HCT116 (cell line): Measurements from ENCODE around the gene RNU5B-1. TPM values are rescaled to one million over a fixed set of nuclear protein-coding genes. Genes with fewer than 3 reads are reported as not detected.
"Not testable (repeated sequence)": the region's sequence is repeated elsewhere in the genome, so short reads cannot be mapped to it uniquely, and the experiment has no call there.

Experiments used
- ATAC-seq: fragments of 200-7000 bp; cut with Tn5 transposase; 2 replicates; pipeline ENCODE4 v1.9.1; 2020; ENCODE audit warnings: mild to moderate bottlenecking, moderate library complexity
- BruUV-seq: library from RNA; stranded (reverse); fragments of 400-500 nt; replicated peaks from 2 replicates; lab custom pipeline; 2021; lab: Mats Ljungman, UMichigan
- CTCF ChIA-PET: fragments of 300-600 bp; sonication (Branson Sonifier 250); formaldehyde crosslinking; loops from one replicate; lab custom pipeline; 2021; ENCODE audit warnings: antibody characterized with exemption; lab: Charles Lee
- POLR2A ChIA-PET: fragments of 300-600, 350-600 bp; sonication (Branson Sonifier 250); formaldehyde crosslinking; loops from one replicate; lab custom pipeline; 2021; ENCODE audit warnings: antibody characterized with exemption; lab: Charles Lee
- RAD21 ChIA-PET, 2 experiments: fragments of 300-600 bp; sonication (Branson Sonifier 250); formaldehyde crosslinking; loops; one replicate each; lab custom pipeline; 2023; ENCODE audit warnings: low total read pairs in 2 of 2; ENCODE audit not compliant: uncharacterized antibody in 2 of 2, unreplicated experiment in 2 of 2, low non-redundant PET in 1 of 2; lab: Charles Lee
- DNase-seq: peaks from one replicate; pipeline ENCODE4 v3.0.0-alpha.2; 2010; ENCODE audit warnings: low read depth, low spot score
- H2AFZ ChIP-seq: fragments of 200-600 bp; shearing (Covaris generic), sonication (generic); 2 replicates; pipeline ENCODE4 v1.6.1; 2017; ENCODE audit warnings: low read depth, mixed run types, mixed read lengths, antibody characterized with exemption, low read length; ENCODE audit not compliant: poor library complexity, severe bottlenecking
- H3K27ac ChIP-seq: 2 replicates; pipeline ENCODE4 v1.5.1; 2012; ENCODE audit warnings: low read depth, low read length
- H3K27me3 ChIP-seq: fragments of 200-600 bp; sonication (generic); 2 replicates; pipeline ENCODE4 v1.6.1; 2016; ENCODE audit warnings: mixed run types, low read length, mixed read lengths; ENCODE audit not compliant: insufficient read depth
- H3K36me3 ChIP-seq, 2 experiments: fragments of 200-500 bp in 1 of 2; fragments of 200-600 bp in 1 of 2; sonication (Bioruptor generic) in 1 of 2; sonication (generic) in 1 of 2; 2 replicates each; pipeline versions ENCODE4 v1.5.1 to v1.6.1; 2014 to 2016; ENCODE audit warnings: low read length in 2 of 2, inconsistent platforms in 1 of 2, mixed read lengths in 1 of 2, mixed run types in 1 of 2; ENCODE audit not compliant: insufficient read depth in 2 of 2, control insufficient read depth in 1 of 2
- H3K4me1 ChIP-seq, 2 experiments: fragments of 200-600 bp in 1 of 2; sonication (generic) in 1 of 2; 2 replicates each; pipeline versions ENCODE4 v1.5.1 to v1.6.1; 2012 to 2017; ENCODE audit warnings: low read length in 2 of 2, inconsistent platforms in 1 of 2, mild to moderate bottlenecking in 1 of 2, mixed read lengths in 1 of 2, mixed run types in 1 of 2, moderate library complexity in 1 of 2; ENCODE audit not compliant: insufficient read depth in 2 of 2, control insufficient read depth in 1 of 2
- H3K4me2 ChIP-seq: fragments of 200-600 bp; sonication (generic); 2 replicates; pipeline ENCODE4 v1.6.1; 2017; ENCODE audit warnings: mixed run types, low read length, mixed read lengths
- H3K4me3 ChIP-seq, 2 experiments: fragments of 200-600 bp in 1 of 2; sonication (generic) in 1 of 2; replicated peaks in 1 of 2; 2 replicates each; pipeline ENCODE4 v1.5.1; 2011 to 2016; ENCODE audit warnings: low read length in 2 of 2, control low read depth in 1 of 2, low read depth in 1 of 2, mild to moderate bottlenecking in 1 of 2, mixed read lengths in 1 of 2, mixed run types in 1 of 2
- H3K79me2 ChIP-seq: fragments of 200-600 bp; sonication (generic); 2 replicates; pipeline ENCODE4 v1.6.1; 2017; ENCODE audit warnings: mild to moderate bottlenecking, mixed run types, low read length, moderate library complexity, mixed read lengths; ENCODE audit not compliant: insufficient read depth
- H3K9ac ChIP-seq: fragments of 200-600 bp; sonication (generic); 2 replicates; pipeline ENCODE4 v1.6.1; 2016; ENCODE audit warnings: low read length, mixed read lengths
- H3K9me2 ChIP-seq: fragments of 200-600 bp; sonication (generic), shearing (Covaris generic); 2 replicates; pipeline ENCODE4 v1.6.1; 2017; ENCODE audit warnings: mixed run types, mild to moderate bottlenecking, moderate library complexity; ENCODE audit not compliant: insufficient read depth
- H3K9me3 ChIP-seq, 2 experiments: fragments of 200-500 bp in 1 of 2; fragments of 200-600 bp in 1 of 2; sonication (Bioruptor generic) in 1 of 2; sonication (generic) in 1 of 2; 2 replicates each; pipeline ENCODE4 v1.6.1; 2014 to 2017; ENCODE audit warnings: low read length in 2 of 2, mixed read lengths in 2 of 2, inconsistent platforms in 1 of 2, low read depth in 1 of 2, mild to moderate bottlenecking in 1 of 2, mixed run types in 1 of 2, moderate library complexity in 1 of 2; ENCODE audit not compliant: control insufficient read depth in 1 of 2, insufficient read depth in 1 of 2
- H4K20me1 ChIP-seq: fragments of 200-600 bp; sonication (generic), shearing (Covaris generic); 2 replicates; pipeline ENCODE4 v1.6.1; 2017; ENCODE audit warnings: mixed run types, mild to moderate bottlenecking, moderate library complexity; ENCODE audit not compliant: insufficient read depth
- ATF3 ChIP-seq: IDR thresholded peaks from 2 replicates; pipeline ENCODE4 v1.6.1; 2012
- FOSL1 ChIP-seq: IDR thresholded peaks from 2 replicates; pipeline ENCODE4 v1.6.1; 2012; ENCODE audit warnings: low read depth
- RAD21 ChIP-seq: IDR thresholded peaks from 2 replicates; pipeline ENCODE4 v1.6.1; 2012; ENCODE audit warnings: low read depth, mild to moderate bottlenecking
- SIN3A ChIP-seq: IDR thresholded peaks from 2 replicates; pipeline ENCODE4 v1.6.1; 2012; ENCODE audit warnings: low read depth
- SP1 ChIP-seq: IDR thresholded peaks from 2 replicates; pipeline ENCODE4 v1.6.1; 2012; ENCODE audit warnings: low read depth
- TCF7L2 ChIP-seq: IDR thresholded peaks from 2 replicates; pipeline ENCODE4 v1.7.0; 2011; ENCODE audit warnings: borderline replicate concordance, inconsistent platforms; ENCODE audit not compliant: insufficient read depth, insufficient read length; ENCODE audit errors: extremely low read depth
- intact Hi-C: fragments of 100-400 bp; cut with micrococcal nuclease; formaldehyde crosslinking; loops from 2 replicates; pipeline ENCODE4 v1.10.0; 2022
- total RNA-seq: library from RNA; stranded (reverse); gene quantifications from one replicate; pipeline ENCODE4 v1.2.1, GENCODE V29; 2021; ENCODE audit not compliant: unreplicated experiment

The RNU5B-1 gene
- total RNA-seq, 1 experiment from 2014 or later, result not detected

- intact Hi-C loops, result no loop called here
- CTCF ChIA-PET, result no interaction called here
- no peaks in the 10 kb centered on the region for H3K36me3 ChIP-seq
- TF ChIP-seq RAD21 (no peak), TCF7L2 (no peak), SIN3A (no peak), ATF3 (no peak), FOSL1 (no peak), SP1 (no peak)
- TF ChIP-seq, all 23 proteins: peak for 0
- BruUV-seq, result no TSS peak
- Histone ChIP-seq H3K9ac (no peak overlapping the region), H3K9me3 (no peaks in the 10 kb centered on the region; a peak in 1 of 4 replicates), H3K4me3 (no peak overlapping the region), H3K4me2 (no peak overlapping the region), H3K4me1 (no peaks in the 10 kb centered on the region), H3K27ac (no peak overlapping the region), H4K20me1 (no peaks in the 10 kb centered on the region), H3K9me2 (no peaks in the 10 kb centered on the region), H2AFZ (no peak overlapping the region), H3K27me3 (no peaks in the 10 kb centered on the region), H3K79me2 (no peaks in the 10 kb centered on the region)
- ATAC-seq (no peak), DNase-seq (no peak)
- RAD21 ChIA-PET, result no interaction called here
- POLR2A ChIA-PET, result no interaction called here
Measured at GRCh38 chr15:65349338-65349737, 44.9 kb downstream of the RNU5B-1 start.

- CTCF ChIA-PET, intact Hi-C loops, H4K20me1 ChIP-seq, ATAC-seq, RAD21 ChIA-PET, H3K4me1 ChIP-seq, BruUV-seq, H3K27ac ChIP-seq, H3K27me3 ChIP-seq, H3K36me3 ChIP-seq, H2AFZ ChIP-seq, H3K9me3 ChIP-seq, H3K79me2 ChIP-seq, H3K9me2 ChIP-seq, H3K4me2 ChIP-seq, H3K9ac ChIP-seq, DNase-seq, H3K4me3 ChIP-seq: not testable (repeated sequence)
- POLR2A ChIA-PET, result interaction anchor here (0.9 kb wide), 1 partner anchor 47 kb away, joined by 3 read pairs; the partner anchor contains the start of gene RNU5B-1
Measured at GRCh38 chr15:65351972-65352371, 47.5 kb downstream of the RNU5B-1 start.

Other genes starting within 250 kb of the RNU5B-1 start
- gene RASL12, start 236.7 kb upstream of the RNU5B-1 start, total RNA-seq, result 0.25 TPM
- not detected for gene KBTBD13, start 227.9 kb upstream of the RNU5B-1 start, total RNA-seq
- gene UBAP1L, start 189.5 kb upstream of the RNU5B-1 start, total RNA-seq, result 4.0 TPM
- gene PDCD7, start 170.9 kb upstream of the RNU5B-1 start, total RNA-seq, result 31.6 TPM
- gene CLPX, start 119.3 kb upstream of the RNU5B-1 start, total RNA-seq, result 64.1 TPM
- not detected for gene CILP, start 93.2 kb upstream of the RNU5B-1 start, total RNA-seq
- 9.7 TPM for gene PARP16, start 17.8 kb upstream of the RNU5B-1 start, total RNA-seq
- gene RNU5A-1, start 8.6 kb upstream of the RNU5B-1 start, total RNA-seq, result not detected
- 0.44 TPM for gene IGDCC3, start 73.3 kb downstream of the RNU5B-1 start, total RNA-seq
- gene IGDCC4, start 118.3 kb downstream of the RNU5B-1 start, total RNA-seq, result 1.2 TPM
- 27.1 TPM for gene DPP8, start 213.0 kb downstream of the RNU5B-1 start, total RNA-seq
- gene HACD3, start 225.8 kb downstream of the RNU5B-1 start, total RNA-seq, result 57.5 TPM